A549 (cell line): ENCODE measurements around the gene FOXJ3. TPM values are rescaled to one million over a fixed set of nuclear protein-coding genes. Genes with fewer than 3 reads are reported as not detected.

Experiments used
- ATAC-seq, 2 experiments: fragments of 200-7000 bp in 1 of 2; fragments of >200 bp in 1 of 2; cut with Nextera tagmentation in 1 of 2; cut with Tn5 transposase in 1 of 2; 3 replicates each; pipeline versions ENCODE4 v1.8.0 to v1.9.1; 2018 to 2020; ENCODE audit warnings: mild to moderate bottlenecking in 1 of 2, moderate library complexity in 1 of 2
- CTCF ChIA-PET: fragments of 300-600 bp; sonication (Branson Sonifier 250); formaldehyde crosslinking; extraction: SDS; loops from one replicate; lab custom pipeline; 2021; ENCODE audit warnings: antibody characterized with exemption, inconsistent platforms; lab: Yijun Ruan, JAX
- POLR2A ChIA-PET: fragments of 350-600 bp; formaldehyde crosslinking; extraction: SDS; loops from one replicate; lab custom pipeline; 2021; ENCODE audit warnings: antibody characterized with exemption, inconsistent platforms; lab: Yijun Ruan, JAX
- DNase-seq, 2 experiments: peaks; one replicate each; pipeline versions ENCODE4 v3.0.0 to v3.0.0-alpha.2; 2011 to 2016; ENCODE audit warnings: low read depth in 1 of 2, low spot score in 1 of 2
- FAIRE-seq: peaks from 2 replicates; lab custom pipeline; 2011; peaks lifted over from hg19 to GRCh38; lab: Jason Lieb, UNC
- H3K27ac ChIP-seq, 2 experiments: fragments of >200 bp; sonication (Bioruptor Twin); formaldehyde crosslinking; 3 replicates each; pipeline ENCODE4 v1.5.1; 2016 to 2017
- H3K4me1 ChIP-seq: fragments of >200 bp; sonication (Bioruptor Twin); formaldehyde crosslinking; 3 replicates; pipeline ENCODE4 v1.6.1; 2016
- H3K4me2 ChIP-seq: fragments of >200 bp; sonication (Bioruptor Twin); formaldehyde crosslinking; 3 replicates; pipeline ENCODE4 v1.6.1; 2016
- H3K4me3 ChIP-seq: fragments of >200 bp; sonication (Bioruptor Twin); formaldehyde crosslinking; 3 replicates; pipeline ENCODE4 v1.5.1; 2016
- H3K9me3 ChIP-seq: fragments of >200 bp; sonication (Bioruptor Twin); formaldehyde crosslinking; 3 replicates; pipeline ENCODE4 v1.6.1; 2016
- BCL3 ChIP-seq: fragments of >200 bp; sonication (Bioruptor Twin); formaldehyde crosslinking; IDR thresholded peaks from 3 replicates; pipeline ENCODE4 v1.6.1; 2016
- BHLHE40 ChIP-seq: IDR thresholded peaks from 2 replicates; pipeline ENCODE4 v1.6.1; 2012; ENCODE audit warnings: low read depth, low read length, inconsistent platforms
- CBX2 ChIP-seq: fragments of 200-600 bp; sonication (generic); IDR thresholded peaks from 2 replicates; pipeline ENCODE4 v1.6.1; 2016; ENCODE audit warnings: low read depth, mild to moderate bottlenecking, borderline replicate concordance
- CBX8 ChIP-seq: fragments of 200-600 bp; sonication (generic); IDR thresholded peaks from 2 replicates; pipeline ENCODE4 v1.6.1; 2016
- EHF ChIP-seq: fragments of 250-450 bp; sonication (Bioruptor Pico); IDR thresholded peaks from 2 replicates; pipeline ENCODE4 v1.5.0; 2020; ENCODE audit warnings: mild to moderate bottlenecking
- ESRRA ChIP-seq: fragments of 150-350 bp; IDR thresholded peaks from 2 replicates; pipeline ENCODE4 v1.6.1; 2014; ENCODE audit warnings: mild to moderate bottlenecking, low read length, borderline replicate concordance
- FOSL2 ChIP-seq, 2 experiments: fragments of 450-650 bp in 1 of 2; fragments of >200 bp in 1 of 2; sonication (Bioruptor Twin) in 1 of 2; formaldehyde crosslinking; IDR thresholded peaks; 2 replicates each; pipeline versions ENCODE4 v1.5.0 to v1.6.1; 2016 to 2020; ENCODE audit warnings: mild to moderate bottlenecking in 1 of 2, moderate library complexity in 1 of 2
- FOXS1 ChIP-seq: fragments of 250-450 bp; sonication (Bioruptor Pico); IDR thresholded peaks from 2 replicates; pipeline ENCODE4 v1.5.0; 2020; ENCODE audit warnings: mild to moderate bottlenecking, moderate library complexity
- GATA3 ChIP-seq: IDR thresholded peaks from 2 replicates; pipeline ENCODE4 v1.6.1; 2012; ENCODE audit warnings: borderline replicate concordance
- HEYL ChIP-seq: fragments of 250-450 bp; sonication (Bioruptor Pico); IDR thresholded peaks from 2 replicates; pipeline ENCODE4 v1.8.0; 2021; ENCODE audit warnings: mild to moderate bottlenecking, moderate library complexity
- KDM1A ChIP-seq: fragments of 200-600 bp; sonication (generic); IDR thresholded peaks from 2 replicates; pipeline ENCODE4 v1.6.1; 2016; ENCODE audit warnings: low read depth, mild to moderate bottlenecking
- KDM5A ChIP-seq: fragments of 200-600 bp; sonication (generic); IDR thresholded peaks from 2 replicates; pipeline ENCODE4 v1.6.1; 2016; ENCODE audit warnings: antibody characterized with exemption, mild to moderate bottlenecking
- MAFK ChIP-seq: fragments of 450-650 bp; IDR thresholded peaks from 2 replicates; pipeline ENCODE4 v1.6.1; 2014; ENCODE audit not compliant: partially characterized antibody
- NFE2L2 ChIP-seq: fragments of 150-350 bp; conservative IDR thresholded peaks from 2 replicates; pipeline ENCODE4 v1.6.1; 2014; ENCODE audit warnings: low read length
- NR3C1 ChIP-seq: fragments of >200 bp; sonication (Bioruptor Twin); formaldehyde crosslinking; IDR thresholded peaks from 3 replicates; pipeline ENCODE4 v1.6.1; 2017
- PHF8 ChIP-seq: fragments of 200-600 bp; sonication (generic); IDR thresholded peaks from 2 replicates; pipeline ENCODE4 v1.6.1; 2016; ENCODE audit warnings: low read depth, mild to moderate bottlenecking, antibody characterized with exemption, moderate library complexity, borderline replicate concordance
- POLR2A ChIP-seq: IDR thresholded peaks from 2 replicates; pipeline ENCODE4 v1.6.1; 2012; ENCODE audit warnings: mild to moderate bottlenecking, low read length
- RAD21 ChIP-seq, 2 experiments: fragments of >200 bp in 1 of 2; sonication (Bioruptor Twin) in 1 of 2; formaldehyde crosslinking in 1 of 2; IDR thresholded peaks in 1 of 2; conservative IDR thresholded peaks in 1 of 2; 2 replicates in 1 of 2; 3 replicates in 1 of 2; pipeline ENCODE4 v1.6.1; 2012 to 2018; ENCODE audit warnings: inconsistent platforms in 1 of 2
- RCOR1 ChIP-seq: fragments of 150-350 bp; IDR thresholded peaks from 2 replicates; pipeline ENCODE4 v1.6.1; 2014; ENCODE audit warnings: antibody characterized with exemption, low read length, low read depth
- RFX5 ChIP-seq: fragments of 450-650 bp; IDR thresholded peaks from 2 replicates; pipeline ENCODE4 v1.7.1; 2014; ENCODE audit warnings: antibody characterized with exemption, mild to moderate bottlenecking, moderate library complexity
- RNF2 ChIP-seq: fragments of 200-600 bp; sonication (generic); IDR thresholded peaks from 2 replicates; pipeline ENCODE4 v1.6.1; 2016; ENCODE audit warnings: low read depth, mild to moderate bottlenecking, antibody characterized with exemption, moderate library complexity, borderline replicate concordance
- SREBF2 ChIP-seq: fragments of 450-650 bp; IDR thresholded peaks from 2 replicates; pipeline ENCODE4 v1.6.1; 2014; ENCODE audit warnings: mild to moderate bottlenecking, moderate library complexity
- TFCP2L1 ChIP-seq: fragments of 250-450 bp; sonication (Bioruptor Pico); IDR thresholded peaks from 2 replicates; pipeline ENCODE4 v1.5.0; 2021; ENCODE audit warnings: mild to moderate bottlenecking
- TP53 ChIP-seq: fragments of 250-450 bp; sonication (Bioruptor Pico); IDR thresholded peaks from 2 replicates; pipeline ENCODE4 v1.5.0; 2021; ENCODE audit warnings: mild to moderate bottlenecking, moderate library complexity
- ZNF302 ChIP-seq: fragments of 250-450 bp; sonication (Bioruptor Pico); IDR thresholded peaks from 2 replicates; pipeline ENCODE4 v1.9.0; 2021; ENCODE audit warnings: inconsistent platforms, mild to moderate bottlenecking, moderate library complexity
- ZSCAN20 ChIP-seq: fragments of 250-450 bp; sonication (Bioruptor Pico); IDR thresholded peaks from 2 replicates; pipeline ENCODE4 v1.8.0; 2022; ENCODE audit warnings: mild to moderate bottlenecking, moderate library complexity
- WGBS: methylation state at CpG from one replicate; pipeline ENCODE4 v1.1.6; 2017; ENCODE audit errors: missing lambda C conversion rate; 5-methylcytosine and 5-hydroxymethylcytosine counted together
- polyA plus RNA-seq, 4 experiments: library from polyadenylated mRNA; depleted of rRNA in 3 of 4; stranded (reverse); fragments of >200 nt; fragmentation: RNase III in 1 of 4; extraction: RNeasy Plus Mini Kit Qiagen cat#74134 plus additional on column Dnase treatment in 1 of 4; gene quantifications; 2 replicates in 3 of 4; 3 replicates in 1 of 4; pipeline ENCODE4 v1.2.3, GENCODE V29; 2011 to 2017
- TF ChIP-seq, protein P1 (sequence below): fragments of 250-450 bp; sonication (Bioruptor Pico); IDR thresholded peaks from 2 replicates; pipeline ENCODE4 v1.5.0; 2020; ENCODE audit warnings: low read depth, mild to moderate bottlenecking, moderate library complexity
- TF ChIP-seq, protein P2 (sequence below): fragments of >200 bp; sonication (Bioruptor Twin); formaldehyde crosslinking; IDR thresholded peaks from 3 replicates; pipeline ENCODE4 v1.5.1; 2016
- TF ChIP-seq, protein P3 (sequence below): IDR thresholded peaks from 2 replicates; pipeline ENCODE4 v1.6.1; 2012; ENCODE audit warnings: low read depth, borderline replicate concordance

Gene FOXJ3
- polyA plus RNA-seq, 2 of the 4 experiments (the other 2 are of a cell fraction): 16.8 to 45.0 TPM

GRCh38 chr1:42206164-42206563 lies 128.9 kb downstream of the FOXJ3 start (continued):
- TF ChIP-seq KDM1A: no peak
- no peak for TF ChIP-seq RNF2
- TF ChIP-seq, all 56 proteins: peak for 0

- no peak for DNase-seq
- Histone ChIP-seq H3K4me2 (no peak overlapping the region), H3K4me3 (no peak overlapping the region), H3K9me3 (no peaks in the 10 kb centered on the region), H3K4me1 (no peaks in the 10 kb centered on the region), H3K27ac (no peak overlapping the region)
- TF ChIP-seq FOSL2 (IDR thresholded peaks at IDR 0.05): no peak
- no peak for TF ChIP-seq FOSL2 (CRISPR knock-in tag; IDR thresholded peaks at IDR 0.05)
- TF ChIP-seq TFCP2L1 (CRISPR knock-in tag): no peak
- no peak for FAIRE-seq
- POLR2A ChIA-PET: no interaction called here
- no peak for ATAC-seq
- CTCF ChIA-PET: interaction anchor here (1.1 to 1.7 kb wide), 2 partner anchors 11 to 28 kb away, joined by 3 to 5 read pairs; no protein-coding TSS in a partner anchor
Observed at GRCh38 chr1:42201986-42202385, 133.0 kb downstream of the FOXJ3 start.

DNA sequence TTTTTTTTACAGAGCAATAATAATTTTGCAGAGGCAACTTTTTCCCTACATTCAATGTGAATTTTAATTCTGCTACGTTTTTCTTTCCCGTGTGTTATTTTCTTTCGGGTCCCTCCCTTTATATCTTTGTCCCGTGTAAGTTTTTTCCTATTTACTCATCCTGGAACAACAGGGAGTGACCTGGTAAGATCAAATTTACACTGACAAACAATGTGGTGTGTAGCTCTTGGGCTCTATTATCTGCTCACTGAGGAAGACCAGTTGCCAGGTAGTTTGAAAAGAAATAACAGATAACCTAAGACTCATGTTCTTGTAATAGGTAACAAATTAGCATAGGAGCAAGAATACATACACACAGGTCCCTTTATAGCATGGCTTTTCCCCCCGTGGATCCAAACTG lies 136.8 kb downstream of the FOXJ3 start:
- Histone ChIP-seq H3K4me1 (no peaks in the 10 kb centered on the region), H3K9me3 (no peaks in the 10 kb centered on the region), H3K4me2 (no peak overlapping the region), H3K27ac (no peak overlapping the region), H3K4me3 (no peak overlapping the region)
- ChIA-PET POLR2A (no interaction called here), CTCF (interaction anchor here (1.0 kb wide), 2 partner anchors 25 to 51 kb away, joined by 3 read pairs; no protein-coding TSS in a partner anchor)
- DNase-seq (no peak), FAIRE-seq (no peak), ATAC-seq (no peak)
- TF ChIP-seq BHLHE40 (no peak), BCL3 (no peak), CBX8 (no peak), GATA3 (no peak)
- 78% methylated on average over 5 of the region's 5 CpGs for WGBS

- no peak for ATAC-seq
- POLR2A ChIA-PET: no interaction called here
- no peak overlapping the region for H3K4me2 ChIP-seq
- no peak overlapping the region for H3K27ac ChIP-seq
- no peak for TF ChIP-seq EHF (CRISPR knock-in tag)
- no peak for TF ChIP-seq TP53 (CRISPR knock-in tag)
- no peak for TF ChIP-seq FOXS1 (CRISPR knock-in tag)
- TF ChIP-seq RAD21 (conservative IDR thresholded peaks at IDR 0.05 in 1 of 2, IDR thresholded peaks at IDR 0.05 in 1 of 2): no peak
- TF ChIP-seq RFX5: no peak
- TF ChIP-seq HEYL (CRISPR knock-in tag): no peak
- TF ChIP-seq PHF8: no peak
- TF ChIP-seq, protein P1, sequence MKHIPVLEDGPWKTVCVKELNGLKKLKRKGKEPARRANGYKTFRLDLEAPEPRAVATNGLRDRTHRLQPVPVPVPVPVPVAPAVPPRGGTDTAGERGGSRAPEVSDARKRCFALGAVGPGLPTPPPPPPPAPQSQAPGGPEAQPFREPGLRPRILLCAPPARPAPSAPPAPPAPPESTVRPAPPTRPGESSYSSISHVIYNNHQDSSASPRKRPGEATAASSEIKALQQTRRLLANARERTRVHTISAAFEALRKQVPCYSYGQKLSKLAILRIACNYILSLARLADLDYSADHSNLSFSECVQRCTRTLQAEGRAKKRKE: no peak
- TF ChIP-seq, all 56 proteins: peak for 0
- CTCF ChIA-PET: no interaction called here
- H3K4me3 ChIP-seq: no peak overlapping the region
- no peak for DNase-seq
- no peak for FAIRE-seq
- WGBS: 100% methylated on average over 3 of the region's 3 CpGs
- no peaks in the 10 kb centered on the region for H3K9me3 ChIP-seq
- no peaks in the 10 kb centered on the region for H3K4me1 ChIP-seq
Observed at GRCh38 chr1:42195841-42196240, 139.2 kb downstream of the FOXJ3 start.

DNA sequence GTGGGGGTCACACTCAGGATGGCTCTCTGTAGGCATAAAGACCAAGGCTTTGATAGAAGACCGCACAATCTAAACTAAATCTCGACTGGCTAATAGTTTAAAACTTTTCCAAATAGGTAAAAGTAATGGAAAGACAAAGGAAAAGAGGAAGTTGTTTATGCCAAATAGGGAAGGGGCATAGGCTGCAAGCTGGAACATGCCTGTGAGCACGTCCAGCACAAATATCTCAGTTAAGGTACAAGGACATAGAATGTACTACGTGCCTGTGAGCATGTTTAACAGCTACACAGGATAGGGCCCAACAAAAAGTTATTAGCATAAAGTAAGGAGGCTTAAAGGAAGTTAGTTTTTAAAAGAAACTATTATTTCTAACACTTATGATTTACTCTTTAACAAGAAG lies 142.9 kb downstream of the FOXJ3 start:
- no peaks in the 10 kb centered on the region for H3K4me1 ChIP-seq
- FAIRE-seq: no peak
- WGBS: 92% methylated on average over 4 of the region's 4 CpGs
- ATAC-seq: no peak
- no peak overlapping the region for H3K4me2 ChIP-seq
- ChIA-PET POLR2A (no interaction called here), CTCF (interaction anchor here (0.7 to 1.6 kb wide), 2 partner anchors 19 to 52 kb away, joined by 3 to 5 read pairs; no protein-coding TSS in a partner anchor)
- no peak for DNase-seq
- no peaks in the 10 kb centered on the region for H3K9me3 ChIP-seq
- no peak overlapping the region for H3K4me3 ChIP-seq
- no peak overlapping the region for H3K27ac ChIP-seq
- TF ChIP-seq NFE2L2: no peak
- TF ChIP-seq, protein P2, sequence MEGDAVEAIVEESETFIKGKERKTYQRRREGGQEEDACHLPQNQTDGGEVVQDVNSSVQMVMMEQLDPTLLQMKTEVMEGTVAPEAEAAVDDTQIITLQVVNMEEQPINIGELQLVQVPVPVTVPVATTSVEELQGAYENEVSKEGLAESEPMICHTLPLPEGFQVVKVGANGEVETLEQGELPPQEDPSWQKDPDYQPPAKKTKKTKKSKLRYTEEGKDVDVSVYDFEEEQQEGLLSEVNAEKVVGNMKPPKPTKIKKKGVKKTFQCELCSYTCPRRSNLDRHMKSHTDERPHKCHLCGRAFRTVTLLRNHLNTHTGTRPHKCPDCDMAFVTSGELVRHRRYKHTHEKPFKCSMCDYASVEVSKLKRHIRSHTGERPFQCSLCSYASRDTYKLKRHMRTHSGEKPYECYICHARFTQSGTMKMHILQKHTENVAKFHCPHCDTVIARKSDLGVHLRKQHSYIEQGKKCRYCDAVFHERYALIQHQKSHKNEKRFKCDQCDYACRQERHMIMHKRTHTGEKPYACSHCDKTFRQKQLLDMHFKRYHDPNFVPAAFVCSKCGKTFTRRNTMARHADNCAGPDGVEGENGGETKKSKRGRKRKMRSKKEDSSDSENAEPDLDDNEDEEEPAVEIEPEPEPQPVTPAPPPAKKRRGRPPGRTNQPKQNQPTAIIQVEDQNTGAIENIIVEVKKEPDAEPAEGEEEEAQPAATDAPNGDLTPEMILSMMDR: no peak
- TF ChIP-seq, protein P3, sequence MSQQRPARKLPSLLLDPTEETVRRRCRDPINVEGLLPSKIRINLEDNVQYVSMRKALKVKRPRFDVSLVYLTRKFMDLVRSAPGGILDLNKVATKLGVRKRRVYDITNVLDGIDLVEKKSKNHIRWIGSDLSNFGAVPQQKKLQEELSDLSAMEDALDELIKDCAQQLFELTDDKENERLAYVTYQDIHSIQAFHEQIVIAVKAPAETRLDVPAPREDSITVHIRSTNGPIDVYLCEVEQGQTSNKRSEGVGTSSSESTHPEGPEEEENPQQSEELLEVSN: no peak
- TF ChIP-seq SREBF2: no peak
- no peak for TF ChIP-seq POLR2A
- no peak for TF ChIP-seq ZSCAN20 (CRISPR knock-in tag)
- no peak for TF ChIP-seq RCOR1
- no peak for TF ChIP-seq MAFK
- no peak for TF ChIP-seq KDM5A
- no peak for TF ChIP-seq ESRRA
- TF ChIP-seq CBX2: no peak
- no peak for TF ChIP-seq NR3C1
- no peak for TF ChIP-seq ZNF302 (CRISPR knock-in tag)
